ENCODE results near the gene PDE4B.
A peak's percentile ranks its signal among the peaks of the same experiment; 100 is the strongest.

PDE4B gene

GRCh38 chr1:66370462-66370971, 577.8 kb downstream of the PDE4B start:
- Histone ChIP-seq H3K4me2 (ENCODE audit: low read length) (peak overlapping the region; percentile 37), H3K9ac (ENCODE audit: low read length) (peak overlapping the region; percentile 35; the same call in 1 of the 2 replicates), H3K4me1 (ENCODE audit: low read length) (peaks cover 97% of the 10 kb centered on the region), H3K79me2 (ENCODE audit: low read length) (peaks cover 60% of the 10 kb centered on the region), H4K20me1 (ENCODE audit: insufficient read depth, low read length) (no peaks in the 10 kb centered on the region), H3K27me3 (ENCODE audit: low read depth, low read length) (no peaks in the 10 kb centered on the region), H3K4me3 (ENCODE audit: low read length) (no peak overlapping the region), H3K27ac (ENCODE audit: low read length) (peak overlapping the region; percentile 98), H3K9me3 (ENCODE audit: insufficient read depth, low read length) (no peaks in the 10 kb centered on the region), H2AFZ (ENCODE audit: low read depth, low read length) (no peak overlapping the region), H3K36me3 (replicated peaks; ENCODE audit: low read depth, low read length) (peaks cover 56% of the 10 kb centered on the region)
- TF ChIP-seq CTCF (IDR thresholded peaks at IDR 0.05; ENCODE audit: low read depth, low read length): no peak
- no peak for TF ChIP-seq EZH2phosphoT487 (IDR thresholded peaks at IDR 0.05; ENCODE audit: low read depth)

GRCh38 chr1:66371233-66372005, 578.7 kb downstream of the PDE4B start:
- Histone ChIP-seq H3K27me3 (ENCODE audit: low read depth, low read length) (no peaks in the 10 kb centered on the region), H3K9me3 (ENCODE audit: insufficient read depth, low read length) (no peaks in the 10 kb centered on the region), H3K4me1 (ENCODE audit: low read length) (peaks cover 97% of the 10 kb centered on the region), H4K20me1 (ENCODE audit: insufficient read depth, low read length) (no peaks in the 10 kb centered on the region), H2AFZ (ENCODE audit: low read depth, low read length) (no peak overlapping the region), H3K36me3 (replicated peaks; ENCODE audit: low read depth, low read length) (peaks cover 47% of the 10 kb centered on the region), H3K9ac (ENCODE audit: low read length) (peak overlapping the region; percentile 82; the same call in 1 of the 2 replicates), H3K79me2 (ENCODE audit: low read length) (peaks cover 57% of the 10 kb centered on the region), H3K4me2 (ENCODE audit: low read length) (peak overlapping the region; percentile 77), H3K4me3 (ENCODE audit: low read length) (peak overlapping the region; percentile 47; the same call in 1 of the 2 replicates), H3K27ac (ENCODE audit: low read length) (peak overlapping the region; percentile 98)
- TF ChIP-seq CTCF (IDR thresholded peaks at IDR 0.05; ENCODE audit: low read depth, low read length): no peak
- TF ChIP-seq EZH2phosphoT487 (IDR thresholded peaks at IDR 0.05; ENCODE audit: low read depth): no peak

GRCh38 chr1:66372522-66373101, 579.9 kb downstream of the PDE4B start:
- no peak overlapping the region for H2AFZ ChIP-seq (ENCODE audit: low read depth, low read length)
- H3K4me3 ChIP-seq (ENCODE audit: low read length): peak overlapping the region; percentile 47; the same call in 1 of the 2 replicates
- H3K79me2 ChIP-seq (ENCODE audit: low read length): peaks cover 50% of the 10 kb centered on the region
- peak overlapping the region; percentile 77 for H3K4me2 ChIP-seq (ENCODE audit: low read length)
- no peaks in the 10 kb centered on the region for H3K9me3 ChIP-seq (ENCODE audit: insufficient read depth, low read length)
- H3K36me3 ChIP-seq (replicated peaks; ENCODE audit: low read depth, low read length): peaks cover 40% of the 10 kb centered on the region
- H4K20me1 ChIP-seq (ENCODE audit: insufficient read depth, low read length): no peaks in the 10 kb centered on the region
- peaks cover 97% of the 10 kb centered on the region for H3K4me1 ChIP-seq (ENCODE audit: low read length)
- peak overlapping the region; percentile 82 for H3K9ac ChIP-seq (ENCODE audit: low read length)
- TF ChIP-seq EZH2phosphoT487 (IDR thresholded peaks at IDR 0.05; ENCODE audit: low read depth): no peak
- no peak for TF ChIP-seq CTCF (IDR thresholded peaks at IDR 0.05; ENCODE audit: low read depth, low read length)
- H3K27me3 ChIP-seq (ENCODE audit: low read depth, low read length): no peaks in the 10 kb centered on the region
- peak overlapping the region; percentile 98 for H3K27ac ChIP-seq (ENCODE audit: low read length)

- Histone ChIP-seq H3K4me3 (ENCODE audit: low read length) (peak overlapping the region; percentile 47), H3K79me2 (ENCODE audit: low read length) (peaks cover 45% of the 10 kb centered on the region), H3K27me3 (ENCODE audit: low read depth, low read length) (no peaks in the 10 kb centered on the region), H2AFZ (ENCODE audit: low read depth, low read length) (no peak overlapping the region), H4K20me1 (ENCODE audit: insufficient read depth, low read length) (no peaks in the 10 kb centered on the region), H3K9ac (ENCODE audit: low read length) (peak overlapping the region; percentile 82), H3K27ac (ENCODE audit: low read length) (peak overlapping the region; percentile 98), H3K9me3 (ENCODE audit: insufficient read depth, low read length) (no peaks in the 10 kb centered on the region), H3K4me2 (ENCODE audit: low read length) (peak overlapping the region; percentile 77), H3K4me1 (ENCODE audit: low read length) (peaks cover 95% of the 10 kb centered on the region), H3K36me3 (replicated peaks; ENCODE audit: low read depth, low read length) (peaks cover 35% of the 10 kb centered on the region)
- TF ChIP-seq CTCF (IDR thresholded peaks at IDR 0.05; ENCODE audit: low read depth, low read length) (no peak), EZH2phosphoT487 (IDR thresholded peaks at IDR 0.05; ENCODE audit: low read depth) (no peak)
Observed at GRCh38 chr1:66373157-66373591, 580.5 kb downstream of the PDE4B start.
